G401 (cell line): ENCODE data around the gene HDAC9. TPM values are rescaled to one million over a fixed set of nuclear protein-coding genes. Genes with fewer than 3 reads are reported as not detected.
"Not testable (repeated sequence)": the region's sequence is repeated elsewhere in the genome, so short reads cannot be mapped to it uniquely, and the experiment has no call there.

Source experiments
- DNase-seq: peaks from one replicate; pipeline ENCODE4 v3.0.0-alpha.2; 2015; ENCODE audit warnings: low spot score
- in situ Hi-C: cut with HindIII; loops from 2 replicates; pipeline ENCODE4 v1.10.0; 2016; ENCODE audit warnings: low sequenced_read_pairs, mixed read lengths
- total RNA-seq: library from RNA; depleted of rRNA; stranded (reverse); fragments of >200 nt; shearing (Covaris generic); gene quantifications from 2 replicates; pipeline ENCODE4 v1.2.3, GENCODE V29; 2014

Gene HDAC9
- total RNA-seq, 1 experiment from 2014 or later: 5.6 TPM

- in situ Hi-C loops: no loop called here
- no peak for DNase-seq
Observed at GRCh38 chr7:18680576-18680975, 185.0 kb downstream of the HDAC9 start.

DNA sequence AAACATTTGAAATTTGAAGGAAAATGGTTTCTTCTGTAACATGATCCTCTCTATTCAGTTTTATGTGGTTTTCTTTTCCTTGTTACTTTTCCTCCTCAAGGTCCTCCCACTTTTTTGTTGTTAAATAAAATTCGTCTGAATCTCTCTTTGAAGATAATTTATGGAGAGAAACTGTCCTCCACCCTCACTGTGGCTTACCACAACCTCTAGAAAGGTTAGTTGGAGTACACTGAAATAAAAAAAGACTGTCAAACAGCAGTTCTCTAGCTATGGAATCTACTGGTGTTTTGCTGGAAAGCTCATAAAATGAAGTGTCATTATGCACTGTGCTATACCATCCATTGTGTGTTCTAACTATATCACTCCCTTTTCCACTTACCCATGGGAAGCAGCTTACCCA, 189.4 kb downstream of the HDAC9 start:
- in situ Hi-C loops: no loop called here
- no peak for DNase-seq

DNA sequence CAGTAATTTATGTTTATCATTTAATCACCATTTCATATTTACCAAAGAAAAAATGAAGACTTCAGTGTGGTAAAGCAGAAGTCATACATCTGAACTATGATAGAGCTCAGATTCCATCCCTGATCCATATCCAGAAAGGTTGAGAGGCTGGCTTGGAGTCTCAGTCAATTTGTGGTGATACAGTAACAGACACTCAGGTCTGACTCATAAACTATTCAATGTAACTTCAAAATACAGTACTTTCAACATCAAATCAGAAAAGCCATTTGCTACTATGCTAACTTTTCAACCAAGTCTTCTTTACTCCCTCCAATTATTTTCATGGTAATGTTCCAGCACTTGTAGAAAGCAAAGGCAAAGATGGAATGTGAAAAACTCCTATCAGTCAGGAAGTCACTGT, 190.4 kb downstream of the HDAC9 start:
- in situ Hi-C loops: no loop called here
- DNase-seq: no peak

GRCh38 chr7:18689551-18689950, 194.0 kb downstream of the HDAC9 start:
- DNase-seq: no peak
- in situ Hi-C loops: no loop called here

GRCh38 chr7:18693406-18693805, 197.9 kb downstream of the HDAC9 start:
- in situ Hi-C loops: no loop called here
- no peak for DNase-seq

DNA sequence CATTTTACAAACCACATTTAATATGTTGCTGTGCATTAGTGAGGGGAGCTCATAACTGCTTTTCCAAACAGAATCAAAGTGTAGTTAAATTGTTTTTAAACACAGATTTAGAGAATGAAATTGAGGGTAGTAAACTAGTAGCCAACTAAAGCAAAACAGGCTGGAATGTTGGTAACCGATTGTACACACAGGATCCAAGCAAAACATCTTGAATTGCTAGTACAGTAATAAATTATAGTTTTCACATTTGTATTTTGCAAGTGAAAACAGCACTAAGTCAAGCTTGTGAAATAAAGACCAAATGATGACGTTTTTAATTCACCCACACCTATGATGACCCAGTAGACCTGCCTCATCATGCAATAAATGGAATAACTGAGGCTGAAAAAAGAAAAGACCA, 198.3 kb downstream of the HDAC9 start:
- no peak for DNase-seq
- in situ Hi-C loops: no loop called here

GRCh38 chr7:18694484-18694883, 198.9 kb downstream of the HDAC9 start:
- in situ Hi-C loops: no loop called here
- no peak for DNase-seq

- no peak for DNase-seq
- in situ Hi-C loops: no loop called here
Observed at GRCh38 chr7:18694911-18695310, 199.4 kb downstream of the HDAC9 start.

DNA sequence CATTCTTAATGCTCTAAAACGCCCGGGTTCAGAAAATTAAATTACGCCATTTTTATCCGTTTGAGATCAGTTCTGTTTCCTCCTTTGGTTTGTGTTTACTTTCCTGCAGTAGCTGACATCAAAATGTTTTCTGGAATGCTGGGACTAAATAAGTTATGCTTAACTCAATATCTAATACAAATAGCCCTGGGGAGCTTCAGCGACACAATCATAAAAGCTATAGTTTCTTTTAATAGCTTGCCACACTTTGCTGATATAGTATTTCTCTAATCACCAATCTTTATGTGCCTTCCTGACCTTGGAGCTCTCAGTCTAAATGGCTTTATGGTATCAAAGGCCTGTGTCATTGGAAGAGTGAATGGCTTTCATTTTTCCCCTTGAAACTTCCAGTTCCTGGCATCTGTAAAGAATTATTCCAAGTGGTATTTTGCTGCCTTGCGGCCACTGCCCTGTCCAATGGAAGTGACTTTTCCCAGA, 202.7 kb downstream of the HDAC9 start:
- no peak for DNase-seq
- in situ Hi-C loops: no loop called here

DNA sequence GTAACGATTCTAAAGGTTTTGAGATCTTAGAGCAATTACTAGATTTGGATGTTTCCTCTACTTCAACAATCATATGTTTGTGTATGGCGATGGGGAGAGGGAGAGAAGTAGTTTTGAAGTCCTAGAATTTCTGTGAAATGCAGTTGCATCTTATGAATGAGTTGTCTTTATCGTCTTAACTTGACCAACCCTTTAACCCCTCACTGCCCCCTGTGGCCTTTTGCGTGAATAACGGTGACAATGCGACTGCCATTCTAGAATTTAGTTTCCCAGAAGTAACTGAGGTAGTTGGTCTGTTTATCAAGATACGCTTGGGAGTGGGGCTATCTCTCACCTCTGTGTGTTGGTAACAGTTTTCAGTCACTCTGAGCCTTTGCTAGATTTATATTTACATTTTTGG, 204.6 kb downstream of the HDAC9 start:
- no peak for DNase-seq
- in situ Hi-C loops: no loop called here

GRCh38 chr7:18702071-18702829, 206.7 kb downstream of the HDAC9 start:
- in situ Hi-C loops: no loop called here
- no peak for DNase-seq

DNA sequence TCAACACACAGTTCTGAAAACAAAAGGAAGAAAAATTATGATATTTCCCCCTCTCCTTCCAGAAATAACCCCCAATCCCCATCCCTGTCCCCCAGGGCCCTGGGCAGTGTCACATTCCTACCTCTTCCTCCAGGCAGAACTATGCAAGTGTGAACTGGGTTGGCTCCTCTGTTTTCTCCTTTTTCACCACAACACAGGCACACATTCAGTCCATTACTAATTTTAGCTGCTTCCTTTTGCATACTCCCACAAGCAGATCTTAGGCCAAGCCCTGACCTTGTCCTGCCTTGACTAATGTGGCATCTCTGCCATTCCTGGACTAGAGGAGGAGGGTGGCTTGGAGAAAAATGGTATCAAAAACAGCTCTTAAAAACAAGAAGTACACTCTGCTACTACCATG, 208.1 kb downstream of the HDAC9 start:
- no peak for DNase-seq
- in situ Hi-C loops: no loop called here

- DNase-seq: no peak
- in situ Hi-C loops: no loop called here
Observed at GRCh38 chr7:18706670-18707069, 211.1 kb downstream of the HDAC9 start.

GRCh38 chr7:18708204-18708603, 212.7 kb downstream of the HDAC9 start:
- in situ Hi-C loops: no loop called here
- DNase-seq: no peak

GRCh38 chr7:18715988-18716387, 220.4 kb downstream of the HDAC9 start:
- peak; percentile 91 for DNase-seq
- in situ Hi-C loops: no loop called here

GRCh38 chr7:18721429-18721828, 225.9 kb downstream of the HDAC9 start:
- no peak for DNase-seq
- in situ Hi-C loops: no loop called here

- DNase-seq: no peak
- in situ Hi-C loops: no loop called here
Observed at GRCh38 chr7:18724318-18724717, 228.8 kb downstream of the HDAC9 start.

GRCh38 chr7:18727115-18727870, 231.7 kb downstream of the HDAC9 start:
- in situ Hi-C loops: no loop called here
- no peak for DNase-seq

GRCh38 chr7:18736012-18736411, 240.5 kb downstream of the HDAC9 start:
- in situ Hi-C loops, DNase-seq: not testable (repeated sequence)

- in situ Hi-C loops: no loop called here
- no peak for DNase-seq
Observed at GRCh38 chr7:18740579-18740988, 245.0 kb downstream of the HDAC9 start.
